ENCODE data around the gene DOCK3. TPM values are rescaled to one million over a fixed set of nuclear protein-coding genes. Genes with fewer than 3 reads are reported as not detected.

DOCK3 gene
- total RNA-seq, 1 donor from 2014 or later = under 0.01 TPM

DNA sequence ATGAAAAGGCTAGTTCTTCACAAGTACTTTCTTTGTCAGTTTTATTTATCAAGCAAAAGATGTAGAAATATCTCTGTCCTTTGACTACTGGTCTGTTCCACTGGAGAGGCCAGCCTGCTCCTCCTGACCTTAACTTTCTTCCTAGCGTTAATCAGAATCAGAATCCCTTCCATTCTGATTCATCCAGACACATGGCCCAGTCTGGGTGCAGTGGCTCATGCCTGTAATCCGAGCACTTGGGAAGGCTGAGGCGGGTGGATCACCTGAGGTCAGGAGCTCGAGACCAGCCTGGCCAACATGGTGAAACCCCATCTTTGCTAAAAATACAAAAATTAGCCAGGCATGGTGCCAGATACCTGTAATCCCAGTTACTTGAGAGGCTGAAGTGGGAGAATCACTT, 678.4 kb downstream of the DOCK3 start:
- FAIRE-seq (no peak), DNase-seq (ENCODE audit: low read depth) (no peak)
- Histone ChIP-seq H3K27me3 (ENCODE audit: control insufficient read depth, insufficient read depth, low read length) (no peaks in the 10 kb centered on the region), H3K36me3 (ENCODE audit: control insufficient read depth, insufficient read depth, low read length) (no peaks in the 10 kb centered on the region), H3K4me3 (ENCODE audit: low read depth, low read length) (no peak overlapping the region)
- TF ChIP-seq, protein P1, sequence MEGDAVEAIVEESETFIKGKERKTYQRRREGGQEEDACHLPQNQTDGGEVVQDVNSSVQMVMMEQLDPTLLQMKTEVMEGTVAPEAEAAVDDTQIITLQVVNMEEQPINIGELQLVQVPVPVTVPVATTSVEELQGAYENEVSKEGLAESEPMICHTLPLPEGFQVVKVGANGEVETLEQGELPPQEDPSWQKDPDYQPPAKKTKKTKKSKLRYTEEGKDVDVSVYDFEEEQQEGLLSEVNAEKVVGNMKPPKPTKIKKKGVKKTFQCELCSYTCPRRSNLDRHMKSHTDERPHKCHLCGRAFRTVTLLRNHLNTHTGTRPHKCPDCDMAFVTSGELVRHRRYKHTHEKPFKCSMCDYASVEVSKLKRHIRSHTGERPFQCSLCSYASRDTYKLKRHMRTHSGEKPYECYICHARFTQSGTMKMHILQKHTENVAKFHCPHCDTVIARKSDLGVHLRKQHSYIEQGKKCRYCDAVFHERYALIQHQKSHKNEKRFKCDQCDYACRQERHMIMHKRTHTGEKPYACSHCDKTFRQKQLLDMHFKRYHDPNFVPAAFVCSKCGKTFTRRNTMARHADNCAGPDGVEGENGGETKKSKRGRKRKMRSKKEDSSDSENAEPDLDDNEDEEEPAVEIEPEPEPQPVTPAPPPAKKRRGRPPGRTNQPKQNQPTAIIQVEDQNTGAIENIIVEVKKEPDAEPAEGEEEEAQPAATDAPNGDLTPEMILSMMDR (IDR thresholded peaks at IDR 0.05; ENCODE audit: insufficient read depth, low read length, severe bottlenecking) = no peak

GRCh38 chr3:51353691-51354090, 679.0 kb downstream of the DOCK3 start:
- H3K27me3 ChIP-seq (ENCODE audit: control insufficient read depth, insufficient read depth, low read length) = no peaks in the 10 kb centered on the region
- no peaks in the 10 kb centered on the region for H3K36me3 ChIP-seq (ENCODE audit: control insufficient read depth, insufficient read depth, low read length)
- H3K4me3 ChIP-seq (ENCODE audit: low read depth, low read length) = no peak overlapping the region
- DNase-seq (ENCODE audit: low read depth) (no peak), FAIRE-seq (no peak)
- TF ChIP-seq, protein P1 (IDR thresholded peaks at IDR 0.05; ENCODE audit: insufficient read depth, low read length, severe bottlenecking) = no peak

GRCh38 chr3:51354172-51354571, 679.4 kb downstream of the DOCK3 start:
- H3K4me3 ChIP-seq (ENCODE audit: low read depth, low read length) = no peak overlapping the region
- no peaks in the 10 kb centered on the region for H3K27me3 ChIP-seq (ENCODE audit: control insufficient read depth, insufficient read depth, low read length)
- FAIRE-seq = no peak
- TF ChIP-seq, protein P1 (IDR thresholded peaks at IDR 0.05; ENCODE audit: insufficient read depth, low read length, severe bottlenecking) = no peak
- no peak for DNase-seq (ENCODE audit: low read depth)
- no peaks in the 10 kb centered on the region for H3K36me3 ChIP-seq (ENCODE audit: control insufficient read depth, insufficient read depth, low read length)

DNA sequence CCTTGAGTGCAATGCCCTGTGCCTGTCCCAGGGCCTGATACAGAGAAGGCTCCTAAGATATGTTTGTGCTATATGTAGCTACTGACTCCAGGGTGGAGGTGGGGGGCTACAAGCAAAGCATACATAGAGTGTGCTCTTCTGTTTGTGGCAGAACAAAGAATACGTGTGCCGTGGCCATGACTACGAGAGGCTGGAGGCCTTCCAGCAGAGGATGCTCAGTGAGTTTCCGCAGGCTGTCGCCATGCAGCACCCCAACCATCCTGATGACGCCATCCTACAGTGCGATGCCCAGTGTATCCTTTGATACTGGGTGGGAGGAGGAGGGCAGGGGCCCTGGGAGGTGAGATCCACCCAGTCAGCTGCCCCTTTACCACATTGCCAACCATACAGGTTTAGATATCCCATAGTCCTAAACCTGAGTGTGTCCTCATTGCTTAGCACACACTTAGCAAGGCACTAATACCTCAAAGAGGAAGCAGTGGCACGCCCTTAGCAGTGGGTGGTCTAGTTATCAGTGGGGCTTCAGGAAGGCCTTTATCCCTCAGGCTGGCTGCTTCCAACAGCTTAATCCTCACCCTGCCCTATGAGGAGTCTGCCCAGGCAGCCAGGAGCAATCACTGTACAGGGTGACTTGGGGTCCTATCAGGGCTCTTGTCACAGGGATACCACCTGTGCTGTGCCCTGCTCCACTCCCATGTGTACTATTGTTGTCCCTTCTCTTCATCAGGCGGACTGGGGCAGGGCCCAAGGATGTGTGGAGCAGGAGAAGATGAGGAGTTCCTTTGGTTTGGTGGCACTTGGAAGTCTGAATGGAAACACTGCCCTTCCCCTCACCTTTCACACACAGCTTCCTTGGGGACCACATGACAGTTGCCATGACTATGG, 680.2 kb downstream of the DOCK3 start:
- peak; percentile 23 for FAIRE-seq
- TF ChIP-seq, protein P1 (IDR thresholded peaks at IDR 0.05; ENCODE audit: insufficient read depth, low read length, severe bottlenecking) = no peak
- no peak overlapping the region for H3K4me3 ChIP-seq (ENCODE audit: low read depth, low read length)
- H3K36me3 ChIP-seq (ENCODE audit: control insufficient read depth, insufficient read depth, low read length) = no peaks in the 10 kb centered on the region
- no peak for DNase-seq (ENCODE audit: low read depth)
- no peaks in the 10 kb centered on the region for H3K27me3 ChIP-seq (ENCODE audit: control insufficient read depth, insufficient read depth, low read length)

- TF ChIP-seq, protein P1 (IDR thresholded peaks at IDR 0.05; ENCODE audit: insufficient read depth, low read length, severe bottlenecking) = no peak
- DNase-seq (ENCODE audit: low read depth) = peak; percentile 70
- H3K27me3 ChIP-seq (ENCODE audit: control insufficient read depth, insufficient read depth, low read length) = no peaks in the 10 kb centered on the region
- H3K4me3 ChIP-seq (ENCODE audit: low read depth, low read length) = no peak overlapping the region
- H3K36me3 ChIP-seq (ENCODE audit: control insufficient read depth, insufficient read depth, low read length) = no peaks in the 10 kb centered on the region
- FAIRE-seq = peak; percentile 50
These were observed 681.3 kb downstream of the DOCK3 start for GRCh38 chr3:51355891-51356578.

Measured in bronchial epithelial cell (primary cell).